AG09309 (cell line): Measurements from ENCODE around the gene APOD.
"Not testable (repeated sequence)": the region's sequence is repeated elsewhere in the genome, so short reads cannot be mapped to it uniquely, and the experiment has no call there.

Experiments used
- DNase-seq: peaks from one replicate; pipeline ENCODE4 v3.0.0-alpha.2; 2010; ENCODE audit warnings: low read depth
- H3K4me3 ChIP-seq: 2 replicates; pipeline ENCODE4 v1.5.1; 2011; ENCODE audit warnings: mild to moderate bottlenecking, low read depth, low read length, moderate library complexity; ENCODE audit not compliant: control insufficient read depth
- CTCF ChIP-seq: IDR thresholded peaks from 2 replicates; pipeline ENCODE4 v1.5.1; 2011; ENCODE audit warnings: mild to moderate bottlenecking, low read depth, low read length, inconsistent platforms; ENCODE audit not compliant: insufficient read depth, control insufficient read depth; ENCODE audit errors: missing control alignments

Gene APOD

DNA sequence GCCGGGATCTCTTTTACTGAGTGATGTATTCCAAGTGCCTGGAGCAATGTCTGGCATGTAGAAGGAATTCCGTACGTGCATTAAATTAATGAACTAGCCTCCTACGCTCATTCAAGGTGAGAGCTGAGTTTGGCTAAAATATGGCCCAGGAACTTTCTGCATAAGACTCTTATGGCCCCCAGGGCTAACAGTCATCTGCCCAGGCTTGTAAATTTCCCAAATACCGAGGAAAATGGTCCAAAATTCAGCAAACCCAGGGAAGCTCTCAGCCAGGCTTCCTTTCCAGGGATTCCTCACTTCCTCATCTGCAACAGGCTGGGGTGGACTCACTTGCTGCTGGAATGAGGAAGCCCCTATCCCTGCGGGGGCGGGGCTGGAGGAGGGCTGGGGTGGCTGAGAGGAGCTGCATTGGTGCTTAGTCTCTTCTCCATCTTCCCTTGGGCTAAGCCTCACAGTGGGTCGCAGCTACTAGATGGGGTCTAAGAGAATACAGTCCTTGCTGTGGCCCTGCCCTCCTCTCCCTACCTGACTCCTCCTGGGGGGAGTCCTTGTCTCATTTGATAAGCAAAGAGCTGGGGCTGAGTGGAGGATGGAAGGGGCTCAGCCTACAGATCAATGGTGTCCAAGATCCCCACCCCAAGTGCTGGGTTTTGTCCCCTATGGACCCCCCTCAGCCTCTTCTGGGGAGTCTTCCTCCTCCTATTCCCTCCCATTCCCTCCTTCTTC is 28.5 kb upstream of the APOD start:
- H3K4me3 ChIP-seq = no peak overlapping the region
- TF ChIP-seq CTCF = no peak
- no peak for DNase-seq

DNA sequence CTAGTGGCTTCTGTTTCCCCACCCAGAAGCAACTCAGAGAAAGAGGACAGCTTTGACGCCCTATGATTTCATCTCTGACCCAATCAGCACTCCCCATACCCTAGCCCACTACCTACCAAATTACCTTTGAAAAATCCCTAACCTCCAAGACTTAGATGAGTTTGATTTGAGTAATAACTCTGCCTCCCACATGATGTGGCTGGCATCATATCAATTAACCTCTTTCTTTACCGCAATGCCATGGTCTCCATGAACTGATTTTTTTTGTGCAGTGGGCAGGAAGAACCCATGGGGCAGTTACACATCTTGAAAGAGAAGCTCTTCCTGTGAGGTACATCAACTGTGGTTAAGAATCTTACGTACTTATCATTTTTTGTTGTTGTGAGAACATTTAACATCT is 25.5 kb upstream of the APOD start:
- no peak for TF ChIP-seq CTCF
- no peak overlapping the region for H3K4me3 ChIP-seq
- DNase-seq = no peak

DNA sequence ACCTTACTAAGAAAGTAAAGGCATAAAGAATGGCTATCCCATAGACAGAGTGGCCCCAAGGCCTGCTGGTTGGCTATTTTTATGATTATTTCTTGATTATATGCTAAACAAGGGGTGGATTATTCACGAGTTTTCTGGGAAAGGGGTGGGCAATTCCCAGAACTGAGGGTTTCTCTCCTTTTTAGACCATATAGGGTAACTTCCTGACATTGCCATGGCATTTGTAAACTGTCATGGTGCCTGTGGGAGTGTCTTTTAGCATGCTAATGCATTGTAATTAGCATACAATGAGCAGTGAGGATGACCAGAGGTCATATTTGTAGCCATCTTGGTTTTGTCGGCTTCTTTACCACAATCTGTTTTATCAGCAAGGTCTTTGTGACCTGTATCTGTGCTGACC is 18.0 kb upstream of the APOD start:
- not testable (repeated sequence) for H3K4me3 ChIP-seq

GRCh38 chr3:195601382-195601781 is 17.6 kb upstream of the APOD start:
- TF ChIP-seq CTCF = no peak
- DNase-seq = no peak
- H3K4me3 ChIP-seq = no peak overlapping the region

More for the DNA sequence above, 18.0 kb upstream of the APOD start:
- not testable (repeated sequence) for DNase-seq

- H3K4me3 ChIP-seq, DNase-seq: not testable (repeated sequence)
Observed at GRCh38 chr3:195599926-195600325, 16.2 kb upstream of the APOD start.

GRCh38 chr3:195599516-195599915 is 15.8 kb upstream of the APOD start:
- H3K4me3 ChIP-seq, DNase-seq: not testable (repeated sequence)

- TF ChIP-seq CTCF = no peak
- H3K4me3 ChIP-seq = no peak overlapping the region
- no peak for DNase-seq
Observed at GRCh38 chr3:195597848-195598247, 14.1 kb upstream of the APOD start.

DNA sequence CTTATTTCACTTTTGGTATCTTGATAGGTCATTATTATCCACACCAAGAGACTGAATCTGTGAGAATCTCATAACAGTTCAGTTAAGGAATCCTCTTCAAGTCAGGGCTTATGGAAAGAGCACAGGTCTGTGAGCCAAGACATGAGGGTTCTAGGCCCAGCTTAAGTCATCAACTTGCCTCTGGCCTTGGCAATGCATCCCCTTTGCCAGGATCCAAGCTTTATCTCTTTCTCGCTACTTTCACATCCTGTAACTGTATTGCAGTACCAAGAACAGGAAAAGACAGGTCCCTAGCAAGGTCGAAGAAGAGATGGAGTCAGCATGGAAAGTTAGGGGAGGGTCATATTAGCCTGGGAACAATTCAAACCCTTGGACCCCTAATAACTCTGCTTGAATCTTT is 13.5 kb upstream of the APOD start:
- no peak for TF ChIP-seq CTCF
- DNase-seq = no peak
- no peak overlapping the region for H3K4me3 ChIP-seq
